ENCODE data around the gene SECISBP2.

Gene SECISBP2

GRCh38 chr9:89291741-89292140 is 26.6 kb upstream of the SECISBP2 start:
- H3K27ac ChIP-seq (ENCODE audit: extremely low read depth, low read depth, low read length) = no peak overlapping the region
- no peaks in the 10 kb centered on the region for H3K9me3 ChIP-seq (ENCODE audit: control insufficient read depth, insufficient read depth, low read depth, low read length)
- no peak overlapping the region for H3K4me3 ChIP-seq (ENCODE audit: low read depth, low read length)
- H3K4me1 ChIP-seq (ENCODE audit: control insufficient read depth, insufficient read depth, low read length) = no peaks in the 10 kb centered on the region
- ChIA-PET POLR2A (no interaction called here), CTCF (no interaction called here)
- TF ChIP-seq ZNF621 (tag by site-specific recombination; IDR thresholded peaks at IDR 0.05) = no peak
- no peak for TF ChIP-seq CTCF (tag by site-specific recombination; IDR thresholded peaks at IDR 0.05)
- no peak for TF ChIP-seq ZNF426 (tag by site-specific recombination; IDR thresholded peaks at IDR 0.05)
- no peak for TF ChIP-seq ZNF404 (tag by site-specific recombination; IDR thresholded peaks at IDR 0.05)
- no peak for TF ChIP-seq ZNF18 (tag by site-specific recombination; IDR thresholded peaks at IDR 0.05)
- TF ChIP-seq ZSCAN18 (tag by site-specific recombination; IDR thresholded peaks at IDR 0.05) = no peak
- TF ChIP-seq TRIM28 (IDR thresholded peaks at IDR 0.05; ENCODE audit: borderline replicate concordance, low read length) = no peak
- TF ChIP-seq GLIS2 (tag by site-specific recombination; IDR thresholded peaks at IDR 0.05) = no peak
- no peak for TF ChIP-seq ZNF518A (tag by site-specific recombination; conservative IDR thresholded peaks at IDR 0.05; ENCODE audit: low read depth)
- no peak for TF ChIP-seq ZXDB (tag by site-specific recombination; IDR thresholded peaks at IDR 0.05)
- H3K36me3 ChIP-seq (ENCODE audit: control insufficient read depth in 2 of 2, insufficient read depth in 1 of 2, low read length in 2 of 2) = no peaks in the 10 kb centered on the region

- TF ChIP-seq ZNF830 (tag by site-specific recombination; IDR thresholded peaks at IDR 0.05; ENCODE audit: low read depth) = no peak
- TF ChIP-seq OSR2 (tag by site-specific recombination; IDR thresholded peaks at IDR 0.05) = no peak
- no peak for TF ChIP-seq ZNF280D (tag by site-specific recombination; IDR thresholded peaks at IDR 0.05)
- TF ChIP-seq ZNF184 (tag by site-specific recombination; IDR thresholded peaks at IDR 0.05) = peak; percentile 99
- H3K9me3 ChIP-seq (ENCODE audit: control insufficient read depth, insufficient read depth, low read depth, low read length) = no peaks in the 10 kb centered on the region
- no peaks in the 10 kb centered on the region for H3K36me3 ChIP-seq (ENCODE audit: control insufficient read depth in 2 of 2, insufficient read depth in 1 of 2, low read length in 2 of 2)
- H3K4me3 ChIP-seq (ENCODE audit: low read depth, low read length) = no peak overlapping the region
- H3K27ac ChIP-seq (ENCODE audit: extremely low read depth, low read depth, low read length) = no peak overlapping the region
- ChIA-PET POLR2A (no interaction called here), CTCF (no interaction called here)
- no peaks in the 10 kb centered on the region for H3K4me1 ChIP-seq (ENCODE audit: control insufficient read depth, insufficient read depth, low read length)
Measured at GRCh38 chr9:89293014-89293413, 25.3 kb upstream of the SECISBP2 start.
